Panc1 (cell line): ENCODE data around the gene ST8SIA1. TPM values are rescaled to one million over a fixed set of nuclear protein-coding genes. Genes with fewer than 3 reads are reported as not detected.

ENCODE experiments used
- ATAC-seq: fragments of 200-7000 bp; cut with Tn5 transposase; 2 replicates; pipeline ENCODE4 v1.9.1; 2020; ENCODE audit warnings: mild to moderate bottlenecking, moderate library complexity
- BruUV-seq: library from RNA; stranded (reverse); fragments of 400-500 nt; replicated peaks from 2 replicates; lab custom pipeline; 2021; lab: Mats Ljungman, UMichigan
- CTCF ChIA-PET: fragments of 300-600 bp; sonication (Branson Sonifier 250); formaldehyde crosslinking; loops from one replicate; lab custom pipeline; 2022; ENCODE audit warnings: antibody characterized with exemption; lab: Charles Lee
- POLR2A ChIA-PET: fragments of 300-600 bp; sonication (Branson Sonifier 250); formaldehyde crosslinking; loops from one replicate; lab custom pipeline; 2022; ENCODE audit warnings: antibody characterized with exemption; lab: Charles Lee
- DNase-seq: peaks from one replicate; pipeline ENCODE4 v3.0.0-alpha.2; 2010; ENCODE audit warnings: low read depth, low spot score
- H3K27ac ChIP-seq: 2 replicates; pipeline ENCODE4 v1.5.1; 2011; ENCODE audit warnings: mild to moderate bottlenecking, low read length, inconsistent platforms
- H3K27me3 ChIP-seq: fragments of 200-500 bp; sonication (Bioruptor generic); 2 replicates; pipeline ENCODE4 v1.6.0; 2014; ENCODE audit warnings: low read length, inconsistent platforms; ENCODE audit not compliant: control insufficient read depth, insufficient read depth
- H3K36me3 ChIP-seq: fragments of 200-500 bp; sonication (Bioruptor generic); 2 replicates; pipeline ENCODE4 v1.5.1; 2014; ENCODE audit warnings: inconsistent platforms, mild to moderate bottlenecking, low read length, moderate library complexity; ENCODE audit not compliant: control insufficient read depth, insufficient read depth
- H3K4me1 ChIP-seq: 2 replicates; pipeline ENCODE4 v1.5.1; 2011; ENCODE audit warnings: inconsistent platforms, mild to moderate bottlenecking, low read length, moderate library complexity; ENCODE audit not compliant: control insufficient read depth, insufficient read depth
- H3K4me3 ChIP-seq, 2 experiments: 2 replicates each; pipeline ENCODE4 v1.5.1; 2011 to 2012; ENCODE audit warnings: low read depth in 2 of 2, low read length in 2 of 2, mild to moderate bottlenecking in 2 of 2, inconsistent platforms in 1 of 2, moderate library complexity in 1 of 2
- H3K9me3 ChIP-seq: fragments of 200-500 bp; sonication (Bioruptor generic); 2 replicates; pipeline ENCODE4 v1.5.1; 2014; ENCODE audit warnings: low read depth, mild to moderate bottlenecking, inconsistent platforms, low read length, moderate library complexity; ENCODE audit not compliant: control insufficient read depth, insufficient read depth
- POLR2AphosphoS5 ChIP-seq: IDR thresholded peaks from 2 replicates; pipeline ENCODE4 v1.6.1; 2012; ENCODE audit warnings: mild to moderate bottlenecking, low read depth, low read length, moderate library complexity
- SIN3A ChIP-seq: IDR thresholded peaks from 2 replicates; pipeline ENCODE4 v1.6.1; 2012; ENCODE audit warnings: low read depth, mild to moderate bottlenecking, low read length, moderate library complexity, borderline replicate concordance; ENCODE audit not compliant: insufficient read depth
- TCF7L2 ChIP-seq: IDR thresholded peaks from 2 replicates; pipeline ENCODE4 v1.6.1; 2011; ENCODE audit warnings: mild to moderate bottlenecking, low read depth, low read length, inconsistent platforms
- in situ Hi-C: cut with HindIII; loops from 2 replicates; pipeline ENCODE4 v1.10.0; 2016; ENCODE audit warnings: low sequenced_read_pairs, low pct_unique_long_range_greater_than_20kb
- intact Hi-C: fragments of 100-400 bp; cut with micrococcal nuclease; formaldehyde crosslinking; loops from one replicate; pipeline ENCODE4 v1.10.0; 2022; ENCODE audit not compliant: unreplicated experiment
- total RNA-seq: library from RNA; stranded (reverse); gene quantifications from one replicate; pipeline ENCODE4 v1.2.1, GENCODE V29; 2021; ENCODE audit not compliant: unreplicated experiment
- TF ChIP-seq, protein P1 (sequence below), 2 experiments: IDR thresholded peaks; 2 replicates each; pipeline ENCODE4 v1.6.1; 2011 to 2012; ENCODE audit warnings: low read depth in 2 of 2, control low read depth in 1 of 2, low read length in 1 of 2, mild to moderate bottlenecking in 1 of 2, moderate library complexity in 1 of 2; ENCODE audit not compliant: insufficient read depth in 1 of 2
- TF ChIP-seq, protein P2 (sequence below): fragments of 450-650 bp; IDR thresholded peaks from 2 replicates; pipeline ENCODE4 v1.5.1; 2017; ENCODE audit warnings: mild to moderate bottlenecking

Gene ST8SIA1
- total RNA-seq, 1 experiment from 2014 or later = 0.13 TPM

DNA sequence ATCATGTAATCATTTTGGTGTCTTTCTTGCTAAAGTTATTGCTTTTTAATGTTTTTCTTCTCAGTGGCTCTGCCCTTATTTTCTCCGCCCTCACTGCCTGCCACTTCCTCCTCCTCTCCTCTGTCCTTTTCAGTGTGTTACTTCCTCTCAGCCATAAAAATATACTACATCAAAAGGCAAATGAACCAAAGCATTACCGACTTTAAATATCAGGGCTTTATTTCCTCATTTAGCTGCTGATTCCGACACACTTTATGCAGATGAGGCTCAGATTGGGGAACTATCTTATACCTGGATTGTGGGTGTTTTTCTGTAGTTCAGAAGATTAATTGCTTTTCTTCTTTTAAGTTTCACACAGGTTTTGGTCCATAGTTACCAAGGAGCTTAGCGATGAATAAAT lies 170.4 kb downstream of the ST8SIA1 start:
- ChIA-PET CTCF (no interaction called here), POLR2A (no interaction called here)
- TF ChIP-seq TCF7L2 (no peak), POLR2AphosphoS5 (no peak), SIN3A (no peak)
- TF ChIP-seq, protein P1, sequence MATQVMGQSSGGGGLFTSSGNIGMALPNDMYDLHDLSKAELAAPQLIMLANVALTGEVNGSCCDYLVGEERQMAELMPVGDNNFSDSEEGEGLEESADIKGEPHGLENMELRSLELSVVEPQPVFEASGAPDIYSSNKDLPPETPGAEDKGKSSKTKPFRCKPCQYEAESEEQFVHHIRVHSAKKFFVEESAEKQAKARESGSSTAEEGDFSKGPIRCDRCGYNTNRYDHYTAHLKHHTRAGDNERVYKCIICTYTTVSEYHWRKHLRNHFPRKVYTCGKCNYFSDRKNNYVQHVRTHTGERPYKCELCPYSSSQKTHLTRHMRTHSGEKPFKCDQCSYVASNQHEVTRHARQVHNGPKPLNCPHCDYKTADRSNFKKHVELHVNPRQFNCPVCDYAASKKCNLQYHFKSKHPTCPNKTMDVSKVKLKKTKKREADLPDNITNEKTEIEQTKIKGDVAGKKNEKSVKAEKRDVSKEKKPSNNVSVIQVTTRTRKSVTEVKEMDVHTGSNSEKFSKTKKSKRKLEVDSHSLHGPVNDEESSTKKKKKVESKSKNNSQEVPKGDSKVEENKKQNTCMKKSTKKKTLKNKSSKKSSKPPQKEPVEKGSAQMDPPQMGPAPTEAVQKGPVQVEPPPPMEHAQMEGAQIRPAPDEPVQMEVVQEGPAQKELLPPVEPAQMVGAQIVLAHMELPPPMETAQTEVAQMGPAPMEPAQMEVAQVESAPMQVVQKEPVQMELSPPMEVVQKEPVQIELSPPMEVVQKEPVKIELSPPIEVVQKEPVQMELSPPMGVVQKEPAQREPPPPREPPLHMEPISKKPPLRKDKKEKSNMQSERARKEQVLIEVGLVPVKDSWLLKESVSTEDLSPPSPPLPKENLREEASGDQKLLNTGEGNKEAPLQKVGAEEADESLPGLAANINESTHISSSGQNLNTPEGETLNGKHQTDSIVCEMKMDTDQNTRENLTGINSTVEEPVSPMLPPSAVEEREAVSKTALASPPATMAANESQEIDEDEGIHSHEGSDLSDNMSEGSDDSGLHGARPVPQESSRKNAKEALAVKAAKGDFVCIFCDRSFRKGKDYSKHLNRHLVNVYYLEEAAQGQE (IDR thresholded peaks at IDR 0.05; ENCODE audit: insufficient read depth in 1 of 2, low read depth in 2 of 2, low read length in 1 of 2) = no peak
- TF ChIP-seq, protein P2, sequence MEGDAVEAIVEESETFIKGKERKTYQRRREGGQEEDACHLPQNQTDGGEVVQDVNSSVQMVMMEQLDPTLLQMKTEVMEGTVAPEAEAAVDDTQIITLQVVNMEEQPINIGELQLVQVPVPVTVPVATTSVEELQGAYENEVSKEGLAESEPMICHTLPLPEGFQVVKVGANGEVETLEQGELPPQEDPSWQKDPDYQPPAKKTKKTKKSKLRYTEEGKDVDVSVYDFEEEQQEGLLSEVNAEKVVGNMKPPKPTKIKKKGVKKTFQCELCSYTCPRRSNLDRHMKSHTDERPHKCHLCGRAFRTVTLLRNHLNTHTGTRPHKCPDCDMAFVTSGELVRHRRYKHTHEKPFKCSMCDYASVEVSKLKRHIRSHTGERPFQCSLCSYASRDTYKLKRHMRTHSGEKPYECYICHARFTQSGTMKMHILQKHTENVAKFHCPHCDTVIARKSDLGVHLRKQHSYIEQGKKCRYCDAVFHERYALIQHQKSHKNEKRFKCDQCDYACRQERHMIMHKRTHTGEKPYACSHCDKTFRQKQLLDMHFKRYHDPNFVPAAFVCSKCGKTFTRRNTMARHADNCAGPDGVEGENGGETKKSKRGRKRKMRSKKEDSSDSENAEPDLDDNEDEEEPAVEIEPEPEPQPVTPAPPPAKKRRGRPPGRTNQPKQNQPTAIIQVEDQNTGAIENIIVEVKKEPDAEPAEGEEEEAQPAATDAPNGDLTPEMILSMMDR = no peak
- H3K27ac ChIP-seq = no peak overlapping the region
- no peaks in the 10 kb centered on the region for H3K27me3 ChIP-seq
- no peaks in the 10 kb centered on the region for H3K36me3 ChIP-seq
- ATAC-seq (no peak), DNase-seq (no peak)
- no TSS peak for BruUV-seq
- H3K4me1 ChIP-seq = no peaks in the 10 kb centered on the region
- in situ Hi-C loops (no loop called here), intact Hi-C loops (no loop called here)
- no peaks in the 10 kb centered on the region for H3K9me3 ChIP-seq
- no peak overlapping the region for H3K4me3 ChIP-seq

DNA sequence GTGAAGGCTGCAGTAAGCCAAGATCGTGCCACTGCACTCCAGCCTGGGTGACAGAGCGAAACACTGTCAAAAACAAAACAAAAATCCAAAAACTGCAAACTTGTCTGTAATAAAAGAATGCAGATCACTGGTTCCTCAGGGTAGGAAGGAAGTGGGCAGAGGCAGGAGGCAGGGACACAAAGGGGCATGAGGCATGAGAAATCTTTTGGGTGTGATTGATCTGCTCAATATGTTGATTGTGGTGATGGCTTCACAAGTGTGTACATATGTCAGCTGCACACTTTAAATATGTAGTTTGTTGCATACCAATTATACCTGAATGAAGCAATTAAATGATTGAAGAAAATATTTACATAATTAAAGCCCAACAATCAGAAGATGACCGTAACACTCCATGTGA lies 170.9 kb downstream of the ST8SIA1 start:
- CTCF ChIA-PET = no interaction called here

More for the DNA sequence above, 170.9 kb downstream of the ST8SIA1 start:
- POLR2A ChIA-PET = no interaction called here
- ATAC-seq (no peak), DNase-seq (no peak)
- no peaks in the 10 kb centered on the region for H3K4me1 ChIP-seq
- no peak overlapping the region for H3K4me3 ChIP-seq
- no peaks in the 10 kb centered on the region for H3K27me3 ChIP-seq
- no peaks in the 10 kb centered on the region for H3K9me3 ChIP-seq
- no TSS peak for BruUV-seq
- TF ChIP-seq TCF7L2 (no peak), POLR2AphosphoS5 (no peak), SIN3A (no peak)
- TF ChIP-seq, protein P1 (IDR thresholded peaks at IDR 0.05; ENCODE audit: insufficient read depth in 1 of 2, low read depth in 2 of 2, low read length in 1 of 2) = no peak
- TF ChIP-seq, protein P2 = no peak
- intact Hi-C loops (no loop called here), in situ Hi-C loops (no loop called here)
- no peaks in the 10 kb centered on the region for H3K36me3 ChIP-seq
- H3K27ac ChIP-seq = no peak overlapping the region
